ENCODE measurements around the gene DISC1. TPM values are rescaled to one million over a fixed set of nuclear protein-coding genes. Genes with fewer than 3 reads are reported as not detected.
"Not testable (repeated sequence)": the region's sequence is repeated elsewhere in the genome, so short reads cannot be mapped to it uniquely, and the experiment has no call there.

Gene DISC1
- total RNA-seq, 1 donor from 2014 or later, result 5.5 TPM

DNA sequence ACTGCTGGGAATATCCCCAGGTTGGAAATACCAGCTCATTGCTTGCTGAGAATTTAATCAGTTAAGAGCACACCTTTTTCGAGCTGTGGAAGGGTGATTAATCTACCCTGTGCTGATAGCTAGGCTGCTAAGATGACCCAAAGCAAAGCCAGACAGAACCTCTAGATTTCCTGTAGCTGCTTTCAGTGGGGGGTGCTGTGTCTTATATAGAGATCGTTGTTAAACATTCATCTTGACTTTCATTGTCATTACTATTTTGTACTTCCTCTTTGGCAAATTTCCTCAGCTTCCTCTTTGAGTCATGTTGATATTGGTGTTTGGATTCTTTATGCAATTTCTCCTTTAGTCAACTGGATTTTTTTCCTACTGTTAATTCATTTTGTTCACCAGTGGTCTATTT is 155.3 kb downstream of the DISC1 start:
- DNase-seq (ENCODE audit: low spot score), result no peak
- intact Hi-C loops (cut with DNase I), result no loop called here

DNA sequence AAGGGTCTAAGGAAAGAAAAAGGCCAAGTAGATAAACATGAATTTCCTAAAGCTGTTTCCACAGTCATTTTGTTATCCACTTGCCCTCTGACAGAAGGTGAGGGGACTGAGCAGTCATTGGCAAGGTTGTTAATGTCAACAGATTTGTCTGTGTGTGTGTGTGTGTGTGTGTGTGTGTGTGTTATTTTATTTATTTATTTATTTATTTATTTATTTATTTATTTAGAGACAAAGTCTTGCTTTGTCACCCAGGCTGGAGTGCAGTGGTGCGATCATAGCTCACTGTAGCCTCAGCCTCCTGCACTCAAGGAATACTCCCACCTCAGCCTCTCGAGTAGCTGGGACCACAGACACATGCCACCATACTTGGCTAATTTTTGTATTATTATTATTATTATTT is 158.5 kb downstream of the DISC1 start:
- intact Hi-C loops (cut with DNase I); DNase-seq (ENCODE audit: low spot score): not testable (repeated sequence)

DNA sequence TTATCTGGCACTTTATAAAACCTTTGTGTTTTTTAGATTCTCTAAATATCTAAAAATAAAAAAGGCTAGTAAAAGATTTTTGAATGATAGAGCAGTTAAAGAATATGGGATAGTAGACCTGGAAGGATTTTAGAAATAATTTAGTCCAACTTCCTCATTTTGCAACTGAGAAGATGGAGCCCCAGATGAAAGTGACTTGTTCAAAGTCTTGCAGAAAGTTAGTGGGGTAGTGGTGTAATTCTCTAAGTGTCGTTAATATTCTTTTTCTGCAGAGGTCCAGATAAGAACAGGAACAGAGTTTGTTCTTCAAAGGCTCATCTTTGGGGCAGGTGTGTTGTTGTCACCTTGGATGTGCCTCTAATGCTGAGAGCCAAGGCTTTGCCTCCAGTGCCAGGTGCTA is 159.5 kb downstream of the DISC1 start:
- no peak for DNase-seq (ENCODE audit: low spot score)
- intact Hi-C loops (cut with DNase I), result no loop called here

DNA sequence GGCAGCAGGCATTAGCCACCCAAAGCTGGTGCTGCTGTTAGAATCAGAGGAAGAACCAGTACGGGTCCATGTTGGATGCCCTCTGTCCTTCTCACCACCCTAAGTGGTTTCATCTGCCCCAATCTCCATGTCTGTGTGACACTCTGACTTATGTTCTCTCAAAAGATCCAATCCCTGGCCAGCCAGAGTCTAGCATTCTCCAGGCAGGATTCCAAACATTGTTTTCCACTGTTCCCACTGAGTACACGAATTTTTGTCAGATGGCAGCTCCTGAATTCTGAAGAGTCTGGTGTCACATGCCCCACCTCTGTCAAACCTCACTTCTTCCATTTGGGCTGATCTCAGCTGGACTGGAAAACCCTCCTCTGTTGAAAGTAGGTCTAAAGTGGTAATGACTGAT is 166.0 kb downstream of the DISC1 start:
- DNase-seq (ENCODE audit: low spot score), result no peak
- intact Hi-C loops (cut with DNase I), result no loop called here

DNA sequence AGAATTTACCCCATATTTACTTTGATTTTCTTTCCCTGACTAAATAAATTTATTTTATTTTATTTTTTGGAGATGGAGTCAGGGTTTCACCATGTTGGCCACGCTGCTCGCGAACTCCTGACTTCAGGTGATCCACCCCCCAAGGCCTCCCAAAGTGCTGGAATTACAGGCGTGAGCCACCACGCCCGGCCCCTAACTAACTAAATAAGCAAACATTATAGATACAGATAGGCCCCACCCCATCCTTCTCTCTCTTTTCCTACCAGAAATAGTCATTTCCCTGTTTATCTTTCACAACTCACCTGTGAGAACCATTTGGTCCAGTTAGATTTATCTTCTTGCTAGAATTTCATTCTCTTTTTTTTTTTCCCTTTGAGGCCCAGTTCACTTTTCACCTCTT is 167.3 kb downstream of the DISC1 start:
- intact Hi-C loops (cut with DNase I), result no loop called here

DNA sequence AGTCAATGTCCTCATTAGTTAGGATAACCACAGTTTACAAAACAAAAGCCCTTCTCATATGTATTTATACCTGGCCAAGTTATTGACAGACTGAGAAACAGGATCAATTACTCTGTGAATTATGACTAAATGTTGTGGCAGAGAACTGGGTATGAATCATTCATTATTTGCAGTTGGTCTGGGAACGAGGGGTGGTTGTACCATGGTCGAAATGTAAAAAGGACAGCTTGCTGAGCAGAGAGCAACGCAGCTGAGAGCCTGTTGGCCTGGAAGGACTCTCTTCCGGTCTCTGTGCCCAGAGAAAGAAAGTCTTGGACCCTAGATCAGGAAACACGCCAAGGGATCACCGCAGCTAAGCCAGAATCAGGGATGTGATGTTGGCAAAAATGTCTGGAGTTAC is 169.6 kb downstream of the DISC1 start:
- intact Hi-C loops (cut with DNase I), result no loop called here
- DNase-seq (ENCODE audit: low spot score), result no peak

More for the DNA sequence above, 167.3 kb downstream of the DISC1 start:
- DNase-seq (ENCODE audit: low spot score), result no peak

DNA sequence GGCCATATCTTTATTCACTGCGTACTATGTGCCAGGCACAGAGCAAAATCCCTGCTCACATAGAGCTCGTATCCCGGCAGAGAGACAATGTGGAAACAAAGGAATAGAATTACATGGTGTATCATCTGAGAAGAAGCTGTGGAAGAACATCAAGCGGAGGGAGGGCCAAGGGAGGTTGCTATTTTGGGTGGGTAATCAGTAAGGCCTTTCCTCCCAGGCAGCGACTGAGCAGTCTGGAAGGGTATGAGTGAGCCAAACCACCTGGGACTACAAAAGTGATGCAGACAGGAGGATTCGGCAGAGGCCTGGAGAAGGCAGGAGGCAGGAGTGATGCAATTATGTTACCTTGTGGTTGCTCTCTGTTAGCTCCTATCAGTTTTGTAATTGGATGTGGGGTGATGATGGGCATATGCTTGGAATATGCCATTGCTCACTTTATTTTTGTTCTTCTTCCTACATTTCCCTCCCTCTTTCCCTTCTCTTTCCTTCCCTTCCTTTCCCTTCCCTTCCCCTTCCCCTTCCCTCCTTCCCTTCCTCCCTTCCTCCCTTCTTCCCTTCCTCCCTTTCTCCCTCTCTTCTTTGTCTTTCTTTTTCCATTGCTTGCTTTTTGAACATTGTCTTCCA is 172.9 kb downstream of the DISC1 start:
- DNase-seq (ENCODE audit: low spot score), result no peak
- intact Hi-C loops (cut with DNase I), result no loop called here

DNA sequence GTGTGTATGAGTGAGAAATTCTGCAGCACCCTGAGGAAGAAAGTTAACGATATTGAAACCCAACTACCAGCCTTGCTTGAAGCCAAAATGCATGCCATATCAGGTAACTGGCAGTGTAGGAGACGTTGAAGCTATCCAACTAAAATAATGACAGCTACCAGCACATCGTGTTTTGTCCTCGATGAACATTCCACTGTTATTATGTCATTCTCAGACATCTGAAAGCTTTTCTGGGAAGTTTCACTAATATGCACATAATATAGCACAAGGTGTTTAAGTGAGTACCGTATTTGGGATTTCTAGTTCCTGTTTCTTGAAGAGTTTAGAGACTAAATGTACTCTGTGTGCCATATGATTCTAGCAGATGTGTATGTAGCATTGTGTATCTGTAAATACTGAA is 173.5 kb downstream of the DISC1 start:
- intact Hi-C loops (cut with DNase I), result no loop called here
- DNase-seq (ENCODE audit: low spot score), result no peak

DNA sequence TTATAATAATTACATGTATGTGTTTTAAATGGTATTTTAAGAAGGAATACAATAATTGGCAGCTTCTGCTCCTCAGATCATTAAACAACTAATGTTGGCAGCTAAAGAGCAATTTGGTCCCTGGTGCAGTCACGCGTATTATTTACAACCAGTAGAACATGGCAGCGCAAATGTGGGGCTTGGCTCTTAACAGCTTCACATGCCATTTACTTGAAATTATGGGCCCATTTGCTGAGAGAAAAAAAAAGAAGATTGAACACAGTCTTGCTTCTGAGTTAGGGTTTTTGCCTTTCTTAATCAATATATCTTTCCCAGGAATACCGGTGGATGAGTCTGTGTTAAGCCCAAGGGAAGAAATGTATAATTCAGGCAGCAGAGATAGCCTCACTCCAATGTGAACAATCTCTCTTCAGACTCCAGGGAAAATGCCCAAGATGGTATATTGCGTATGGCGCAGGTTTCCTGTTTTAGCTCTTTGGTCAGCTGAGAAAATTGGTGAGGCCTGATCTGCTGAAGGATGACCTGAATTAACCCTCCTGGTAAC is 174.5 kb downstream of the DISC1 start:
- intact Hi-C loops (cut with DNase I), result no loop called here
- DNase-seq (ENCODE audit: low spot score), result no peak

DNA sequence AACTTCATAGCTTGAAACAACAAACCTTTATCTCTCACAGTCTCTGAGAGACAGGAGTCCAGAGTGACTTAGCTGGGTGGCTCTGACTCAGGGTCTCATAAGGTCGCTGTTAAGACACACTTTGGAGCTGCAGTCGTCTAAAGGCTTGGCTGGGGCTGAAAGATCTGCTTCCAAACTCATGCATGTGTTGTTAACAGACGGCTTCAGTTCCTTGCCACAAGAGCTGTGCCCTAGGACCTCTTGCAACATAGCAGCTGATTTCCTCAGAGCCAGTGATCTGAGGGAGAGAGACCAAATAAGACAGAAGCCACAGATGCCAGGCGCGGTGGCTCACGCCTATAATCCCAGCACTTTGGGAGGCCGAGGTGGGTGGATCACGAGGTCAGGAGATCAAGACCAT is 176.8 kb downstream of the DISC1 start:
- DNase-seq (ENCODE audit: low spot score), result no peak
- intact Hi-C loops (cut with DNase I), result no loop called here

DNA sequence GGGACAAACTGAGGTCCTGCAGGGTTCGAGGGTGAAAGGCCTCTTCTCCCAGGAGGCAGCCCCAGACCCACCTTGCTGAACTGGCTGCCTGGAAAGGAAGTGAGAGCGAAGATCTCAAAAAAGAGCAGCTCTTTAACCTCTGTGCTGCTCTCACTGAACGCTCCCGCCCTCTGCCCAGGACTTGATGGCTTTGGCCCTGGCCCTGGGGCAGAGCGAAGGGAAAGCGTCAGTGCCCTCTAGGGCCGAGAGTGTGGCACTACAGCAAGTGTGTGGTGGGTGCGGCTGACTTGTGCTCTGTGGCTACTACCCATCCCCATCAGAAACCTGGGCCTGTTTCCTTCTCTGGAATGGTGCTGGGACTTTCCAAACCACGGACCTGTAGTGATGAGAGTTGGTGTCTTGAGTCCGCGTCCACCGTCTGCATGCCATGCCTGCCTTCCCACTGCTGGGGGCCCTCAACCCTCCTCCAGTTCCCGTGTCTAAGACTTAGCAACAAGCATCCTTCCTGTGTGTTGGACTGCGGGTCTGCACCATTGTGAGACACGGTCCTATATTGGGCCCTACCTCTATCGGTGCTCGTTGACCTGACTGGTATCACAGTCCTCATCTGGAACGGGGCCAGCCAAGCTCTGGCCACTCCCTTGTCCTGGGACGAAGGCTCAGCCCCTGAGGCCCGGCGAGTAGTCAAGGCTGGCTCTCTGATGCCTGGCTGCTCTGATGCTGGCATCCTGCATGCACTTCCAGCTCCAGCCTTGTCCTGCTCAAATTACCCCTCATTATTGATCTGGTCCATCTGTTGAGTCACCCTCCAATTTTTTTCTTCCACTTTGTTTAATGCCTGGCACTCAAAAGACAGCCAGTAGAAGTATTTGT is 180.3 kb downstream of the DISC1 start:
- peak; percentile 82 for DNase-seq (ENCODE audit: low spot score)
- intact Hi-C loops (cut with DNase I), result loop anchor here (5.0 kb wide), 1 partner anchor 50 kb away; no protein-coding TSS in a partner anchor

DNA sequence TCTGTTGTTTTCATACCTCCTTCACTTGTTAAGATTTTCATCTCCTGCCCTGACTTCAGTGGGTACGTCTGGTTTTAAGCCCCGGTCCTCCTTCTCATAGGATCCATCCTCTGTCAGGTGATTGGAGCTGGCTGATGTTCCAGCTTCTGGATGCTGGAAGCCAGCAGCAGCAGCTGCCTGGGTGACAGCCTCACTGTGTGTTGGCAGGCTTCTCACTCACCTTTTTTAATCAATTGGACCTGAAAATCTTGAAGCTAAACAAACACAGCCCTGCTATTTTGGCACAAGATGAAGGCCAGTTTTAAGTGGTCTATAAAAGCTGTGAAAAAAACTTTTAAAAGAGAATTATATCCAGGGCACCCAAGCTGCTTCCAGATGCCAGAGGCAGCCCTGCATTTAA is 181.0 kb downstream of the DISC1 start:
- no peak for DNase-seq (ENCODE audit: low spot score)
- intact Hi-C loops (cut with DNase I), result loop anchor here (5.0 kb wide), 1 partner anchor 50 kb away; no protein-coding TSS in a partner anchor

DNA sequence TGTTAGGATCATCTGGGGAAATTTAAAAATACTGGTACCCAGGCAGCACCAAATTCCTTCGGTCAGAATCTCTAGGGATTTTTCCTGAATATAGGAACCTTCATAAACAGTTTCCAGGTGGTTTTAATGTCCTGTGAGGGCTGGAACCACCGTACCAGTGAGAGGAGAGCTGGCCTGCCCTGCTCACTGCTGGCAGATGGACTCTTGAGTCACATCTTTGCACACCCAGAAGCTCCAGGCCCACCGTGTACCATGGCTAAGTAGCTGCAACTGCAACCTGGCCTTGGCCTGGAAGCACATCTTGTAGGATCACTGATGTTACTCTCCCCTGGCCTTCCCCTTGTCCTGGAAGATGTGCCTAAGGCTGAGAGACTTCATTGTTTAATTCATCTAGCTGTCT is 181.5 kb downstream of the DISC1 start:
- intact Hi-C loops (cut with DNase I), result loop anchor here (5.0 kb wide), 1 partner anchor 51 kb away; no protein-coding TSS in a partner anchor
- no peak for DNase-seq (ENCODE audit: low spot score)

DNA sequence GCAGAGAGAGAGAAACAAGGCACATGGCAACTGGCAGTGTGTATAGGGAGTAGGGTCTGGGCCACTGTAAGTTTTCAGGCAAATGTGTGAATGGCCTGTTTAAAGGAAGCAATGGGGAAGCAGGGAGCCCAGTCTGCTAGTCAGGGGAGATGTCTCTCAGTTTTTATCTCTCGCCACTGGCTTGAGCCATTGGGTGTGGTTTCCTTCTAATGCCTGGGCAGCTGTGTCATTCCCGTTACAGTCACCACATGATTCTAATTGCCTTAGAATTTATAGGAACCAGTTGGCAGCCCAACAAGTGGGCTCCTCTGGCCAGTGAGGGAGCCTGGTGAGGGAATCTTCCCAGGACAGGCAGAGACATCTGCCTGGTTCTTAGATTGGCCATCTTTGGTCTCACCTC is 182.4 kb downstream of the DISC1 start:
- no peak for DNase-seq (ENCODE audit: low spot score)
- intact Hi-C loops (cut with DNase I), result loop anchor here (5.0 kb wide), 1 partner anchor 52 kb away; no protein-coding TSS in a partner anchor

DNA sequence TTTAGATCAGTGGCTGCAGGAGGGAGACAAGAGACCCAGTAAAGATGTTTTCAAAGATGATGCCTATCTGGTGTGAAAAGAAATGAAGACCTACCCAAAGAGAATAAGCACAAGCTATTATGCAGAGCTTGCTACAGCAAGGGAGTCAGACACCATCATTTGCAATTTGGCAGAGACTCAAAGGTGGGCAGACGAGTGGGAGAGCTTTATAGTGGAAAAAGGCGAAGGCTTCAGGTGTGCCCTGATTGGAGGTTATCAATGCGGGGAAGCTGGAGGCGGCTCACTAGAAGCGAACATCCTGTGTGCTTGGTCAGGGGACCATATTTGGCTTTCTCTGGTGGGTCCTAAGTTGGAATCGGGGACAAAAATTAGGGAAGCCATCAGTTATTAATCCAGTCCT is 183.8 kb downstream of the DISC1 start:
- DNase-seq (ENCODE audit: low spot score), result no peak
- intact Hi-C loops (cut with DNase I), result no loop called here

DNA sequence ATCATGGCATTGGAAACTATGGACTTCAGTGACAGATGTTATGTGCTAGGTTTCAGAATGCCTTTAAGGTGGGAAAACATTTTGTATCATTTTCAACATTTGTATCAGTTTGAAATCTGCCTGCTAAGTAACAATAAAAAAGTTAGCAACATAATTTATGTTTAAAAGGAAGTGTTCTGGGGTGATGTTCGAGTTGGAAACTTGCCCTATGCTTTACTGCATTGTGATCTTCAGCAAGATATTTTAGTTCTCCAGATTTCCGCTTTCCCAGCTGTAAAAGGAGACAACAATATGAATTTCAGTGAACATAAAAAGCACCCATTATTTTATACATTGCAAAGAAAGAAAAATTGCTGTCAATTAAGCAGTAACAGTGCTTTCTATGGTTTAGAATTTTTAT is 187.4 kb downstream of the DISC1 start:
- no peak for DNase-seq (ENCODE audit: low spot score)
- intact Hi-C loops (cut with DNase I), result no loop called here

DNA sequence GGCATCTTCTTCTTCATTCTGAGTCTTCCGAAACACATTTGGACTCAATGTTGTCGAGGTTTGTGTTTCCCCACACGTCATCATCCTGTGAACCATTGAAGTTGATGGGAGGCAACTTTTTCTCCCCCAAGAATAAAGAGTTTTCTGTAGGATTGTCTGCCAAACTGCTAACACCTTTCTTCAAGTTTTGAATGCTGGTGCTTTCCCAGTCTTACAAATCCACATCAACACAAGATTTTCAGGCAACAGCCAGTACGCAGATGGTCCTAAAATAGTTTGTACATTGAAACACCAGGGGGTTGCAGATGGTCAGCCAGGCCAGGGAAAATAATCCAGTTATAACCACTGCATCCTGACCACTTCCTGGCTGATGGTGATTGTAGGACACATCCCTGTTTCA is 187.9 kb downstream of the DISC1 start:
- no peak for DNase-seq (ENCODE audit: low spot score)
- intact Hi-C loops (cut with DNase I), result no loop called here

DNA sequence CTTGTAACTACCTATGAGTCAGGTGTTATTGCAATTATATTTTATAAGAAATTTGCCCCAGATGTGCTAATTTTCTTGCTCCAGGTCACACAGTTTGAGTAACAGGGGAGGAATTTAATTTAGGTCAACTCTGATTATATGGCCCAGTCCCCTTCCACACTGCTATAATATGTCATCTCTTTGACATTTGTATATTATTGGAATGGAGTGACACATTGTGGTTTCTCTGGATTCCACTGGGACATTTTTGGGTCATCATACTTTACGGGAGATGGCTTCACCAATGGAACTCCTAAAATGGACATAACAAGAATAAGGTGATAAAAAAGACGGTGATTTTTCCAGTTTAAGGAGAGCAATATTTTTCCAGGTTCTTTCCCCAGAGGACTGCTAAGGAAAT is 191.2 kb downstream of the DISC1 start:
- DNase-seq (ENCODE audit: low spot score), result no peak
- intact Hi-C loops (cut with DNase I), result no loop called here

DNA sequence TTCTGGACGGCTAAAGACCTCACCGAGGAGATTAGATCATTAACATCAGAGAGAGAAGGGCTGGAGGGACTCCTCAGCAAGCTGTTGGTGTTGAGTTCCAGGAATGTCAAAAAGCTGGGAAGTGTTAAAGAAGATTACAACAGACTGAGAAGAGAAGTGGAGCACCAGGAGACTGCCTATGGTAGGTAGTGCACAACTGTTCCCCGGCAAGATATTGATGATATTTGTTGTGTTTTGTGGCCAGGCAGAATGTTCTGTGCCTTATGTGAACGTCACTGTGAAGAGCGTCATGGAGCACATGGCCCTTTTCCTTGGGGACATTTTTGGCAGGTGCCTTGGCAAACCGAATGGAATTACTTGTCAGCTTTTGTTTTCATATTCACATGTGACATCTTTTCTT is 191.7 kb downstream of the DISC1 start:
- intact Hi-C loops (cut with DNase I), result no loop called here
- DNase-seq (ENCODE audit: low spot score), result no peak

DNA sequence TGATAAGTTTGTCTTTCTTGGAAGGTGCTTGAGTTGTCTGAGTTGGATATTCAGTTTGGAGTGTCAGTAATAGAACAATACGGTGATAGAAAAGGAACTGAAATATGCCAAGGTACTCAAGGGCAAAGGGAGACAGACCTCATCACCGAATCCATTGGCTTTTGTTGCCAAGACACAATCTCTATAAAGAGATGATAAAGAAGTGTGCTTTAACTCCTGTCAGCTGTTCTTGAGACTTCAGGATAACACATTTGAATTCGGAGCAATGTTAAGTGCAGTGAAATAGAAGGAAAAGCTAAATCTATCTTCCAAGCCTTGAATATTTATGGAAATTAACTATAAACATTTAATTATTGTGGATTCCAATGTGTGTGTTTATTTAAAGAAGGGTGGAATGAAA is 194.7 kb downstream of the DISC1 start:
- no peak for DNase-seq (ENCODE audit: low spot score)
- intact Hi-C loops (cut with DNase I), result no loop called here

DNA sequence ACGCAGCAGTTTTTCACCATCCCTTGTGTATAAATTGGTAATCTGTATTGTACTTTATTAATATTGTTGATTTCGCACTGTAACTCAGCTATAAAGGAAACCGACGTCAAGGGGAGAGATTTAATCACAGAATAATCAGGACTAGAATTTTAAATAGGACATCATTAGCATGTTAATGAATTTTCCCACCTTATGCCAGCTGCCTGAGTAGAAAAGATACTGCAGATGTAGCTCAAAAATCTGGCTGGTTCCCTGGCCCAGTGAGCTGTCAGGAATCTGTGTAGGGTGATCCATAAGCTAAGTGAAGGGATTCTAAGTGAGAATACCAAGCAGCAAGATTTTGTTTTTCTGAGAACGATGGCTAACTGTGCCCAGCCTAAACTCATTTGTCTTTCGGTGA is 195.5 kb downstream of the DISC1 start:
- intact Hi-C loops (cut with DNase I), result no loop called here
- DNase-seq (ENCODE audit: low spot score), result no peak
